Endothelial cell of umbilical vein (primary cell): ENCODE results near the gene AFAP1L2. TPM values are rescaled to one million over a fixed set of nuclear protein-coding genes. Genes with fewer than 3 reads are reported as not detected.

Experiments used
- BruUV-seq: library from RNA; stranded (reverse); fragments of 400-500 nt; replicated peaks from 2 replicates; lab custom pipeline; 2021; lab: Mats Ljungman, UMichigan
- CTCF ChIA-PET: fragments of 300-600, 350-600 bp; sonication (Branson Sonifier 250); formaldehyde crosslinking; loops from one replicate; lab custom pipeline; 2021; ENCODE audit warnings: antibody characterized with exemption, inconsistent platforms; lab: Charles Lee
- POLR2A ChIA-PET: fragments of 300-600, 350-600 bp; sonication (Branson Sonifier 250); formaldehyde crosslinking; loops from one replicate; lab custom pipeline; 2021; ENCODE audit warnings: antibody characterized with exemption, inconsistent platforms; lab: Charles Lee
- DNase-seq: peaks from one replicate; pipeline ENCODE4 v3.0.0-alpha.2; 2011; ENCODE audit warnings: low read depth, low spot score
- FAIRE-seq: peaks from 2 replicates; lab custom pipeline; 2011; peaks lifted over from hg19 to GRCh38; lab: Jason Lieb, UNC
- H2AFZ ChIP-seq: 2 replicates; pipeline ENCODE4 v1.6.0; 2012; ENCODE audit warnings: low read depth, low read length, control low read depth, inconsistent platforms
- H3K27ac ChIP-seq: 2 replicates; pipeline ENCODE4 v1.5.1; 2011; ENCODE audit warnings: low read depth, mild to moderate bottlenecking, control low read depth, low read length, moderate library complexity; ENCODE audit not compliant: insufficient read depth
- H3K27me3 ChIP-seq, 2 experiments: 2 replicates each; pipeline versions ENCODE4 v1.6.0 to v1.6.1; 2011; ENCODE audit warnings: low read length in 2 of 2, mixed read lengths in 1 of 2; ENCODE audit not compliant: control insufficient read depth in 2 of 2, insufficient read depth in 2 of 2
- H3K36me3 ChIP-seq, 2 experiments: 2 replicates in 1 of 2; 3 replicates in 1 of 2; pipeline ENCODE4 v1.5.1; 2011; ENCODE audit warnings: low read length in 2 of 2, mild to moderate bottlenecking in 1 of 2, moderate library complexity in 1 of 2; ENCODE audit not compliant: control insufficient read depth in 2 of 2, insufficient read depth in 2 of 2; ENCODE audit errors: extremely low read depth in 1 of 2
- H3K4me1 ChIP-seq: 3 replicates; pipeline ENCODE4 v1.5.1; 2011; ENCODE audit warnings: mild to moderate bottlenecking, low read length; ENCODE audit not compliant: control insufficient read depth, insufficient read depth; ENCODE audit errors: extremely low read depth
- H3K4me2 ChIP-seq: 2 replicates; pipeline ENCODE4 v1.6.1; 2011; ENCODE audit warnings: low read length, control low read depth, mixed read lengths; ENCODE audit not compliant: insufficient read depth
- H3K4me3 ChIP-seq, 3 experiments: fragments of 200-600 bp in 1 of 3; sonication (generic), shearing (Covaris generic) in 1 of 3; replicated peaks in 1 of 3; 2 replicates each; pipeline ENCODE4 v1.5.1; 2011 to 2016; ENCODE audit warnings: control low read depth in 3 of 3, low read length in 3 of 3, mild to moderate bottlenecking in 2 of 3, inconsistent platforms in 1 of 3, low read depth in 1 of 3, moderate library complexity in 1 of 3; ENCODE audit not compliant: insufficient read depth in 1 of 3
- H3K79me2 ChIP-seq: 2 replicates; pipeline ENCODE4 v1.6.0; 2012; ENCODE audit warnings: low read length, inconsistent platforms; ENCODE audit not compliant: control insufficient read depth, insufficient read depth
- H3K9ac ChIP-seq: replicated peaks from 2 replicates; pipeline ENCODE3; 2011; ENCODE audit warnings: low read length, control low read depth; ENCODE audit not compliant: insufficient read depth; ENCODE audit errors: extremely low read depth
- H3K9me1 ChIP-seq: replicated peaks from 3 replicates; pipeline ENCODE4 v1.6.0; 2011; ENCODE audit warnings: mild to moderate bottlenecking, low read length; ENCODE audit not compliant: control insufficient read depth, insufficient read depth; ENCODE audit errors: extremely low read depth
- H3K9me3 ChIP-seq: replicated peaks from 2 replicates; pipeline ENCODE4 v1.5.1; 2012; ENCODE audit warnings: low read length, inconsistent platforms; ENCODE audit not compliant: control insufficient read depth, insufficient read depth
- H4K20me1 ChIP-seq: replicated peaks from 2 replicates; pipeline ENCODE3; 2011; ENCODE audit warnings: mild to moderate bottlenecking, low read length; ENCODE audit not compliant: control insufficient read depth, insufficient read depth; ENCODE audit errors: extremely low read depth
- CTCF ChIP-seq, 2 donors: IDR thresholded peaks; 1 replicate in 1 of 2; 2 replicates in 1 of 2; pipeline ENCODE4 v1.5.1; 2011; ENCODE audit warnings: low read length in 2 of 2, mild to moderate bottlenecking in 2 of 2, moderate library complexity in 2 of 2, control low read depth in 1 of 2, inconsistent platforms in 1 of 2, low read depth in 1 of 2; ENCODE audit not compliant: insufficient read depth in 1 of 2; ENCODE audit errors: extremely low read depth in 1 of 2
- EZH2 ChIP-seq: IDR thresholded peaks from 2 replicates; pipeline ENCODE4 v1.6.1; 2012; ENCODE audit warnings: borderline replicate concordance, low read depth, mild to moderate bottlenecking, moderate library complexity, low read length, inconsistent platforms; ENCODE audit not compliant: severe bottlenecking
- FOS ChIP-seq: IDR thresholded peaks from 2 replicates; pipeline ENCODE4 v1.6.1; 2011; ENCODE audit warnings: mild to moderate bottlenecking, low read length, moderate library complexity, borderline replicate concordance; ENCODE audit not compliant: insufficient read depth
- GATA2 ChIP-seq: IDR thresholded peaks from 2 replicates; pipeline ENCODE4 v1.7.0; 2011; ENCODE audit warnings: low read depth, mild to moderate bottlenecking, moderate library complexity, mixed read lengths, low read length; ENCODE audit not compliant: insufficient read length, insufficient read depth
- JUN ChIP-seq: IDR thresholded peaks from 2 replicates; pipeline ENCODE4 v1.6.1; 2011; ENCODE audit warnings: borderline replicate concordance, low read depth; ENCODE audit not compliant: insufficient read length, insufficient read depth
- MAX ChIP-seq: IDR thresholded peaks from 2 replicates; pipeline ENCODE4 v1.6.1; 2011; ENCODE audit not compliant: insufficient read depth, insufficient read length
- MYC ChIP-seq: IDR thresholded peaks from one replicate; pipeline ENCODE4 v1.6.1; 2011; ENCODE audit warnings: mild to moderate bottlenecking, low read depth, low read length
- POLR2A ChIP-seq: IDR thresholded peaks from 2 replicates; pipeline ENCODE4 v1.6.1; 2012; ENCODE audit warnings: low read depth, mild to moderate bottlenecking, control low read depth, low read length
- POLR2AphosphoS5 ChIP-seq: IDR thresholded peaks from 2 replicates; pipeline ENCODE4 v1.6.1; 2012; ENCODE audit warnings: low read depth, mild to moderate bottlenecking, control low read depth, low read length, moderate library complexity; ENCODE audit not compliant: insufficient read depth
- dilution Hi-C: fragments of 300-500 bp; cut with MboI; formaldehyde crosslinking; loops from one replicate; pipeline ENCODE4 v1.15.0; 2019; ENCODE audit warnings: low sequenced_read_pairs; ENCODE audit not compliant: extremely low pct_ligation_motif_present
- intact Hi-C: fragments of 100-400 bp; cut with micrococcal nuclease; formaldehyde crosslinking; loops from one replicate; pipeline ENCODE4 v1.10.0; 2022
- polyA plus RNA-seq, 4 experiments: library from polyadenylated mRNA; depleted of rRNA in 3 of 4; stranded (reverse) in 3 of 4; unstranded in 1 of 4; fragments of >200 nt; gene quantifications; 2 replicates each; pipeline versions ENCODE4 v1.2.1 to v1.2.3, GENCODE V29; 2011 to 2012; ENCODE audit warnings: missing spikeins in 1 of 4
- total RNA-seq: library from RNA; stranded (reverse); gene quantifications from 2 replicates; pipeline ENCODE4 v1.2.3, GENCODE V29; 2021

The AFAP1L2 gene
- total and polyA plus RNA-seq, 2 donors (not counting 3 experiments of a cell fraction or from before 2014, with no cell fraction given), result 0.90 to 4.1 TPM

GRCh38 chr10:114276066-114276465 lies 128.2 kb downstream of the AFAP1L2 start:
- DNase-seq, result no peak
- Histone ChIP-seq H3K9me1 (no peaks in the 10 kb centered on the region), H3K9ac (no peak overlapping the region), H3K27me3 (no peaks in the 10 kb centered on the region), H3K9me3 (no peaks in the 10 kb centered on the region), H3K79me2 (no peaks in the 10 kb centered on the region), H3K4me1 (peaks cover 7% of the 10 kb centered on the region), H4K20me1 (no peaks in the 10 kb centered on the region), H3K4me3 (no peak overlapping the region), H2AFZ (no peak overlapping the region), H3K4me2 (no peak overlapping the region), H3K36me3 (no peaks in the 10 kb centered on the region), H3K27ac (no peak overlapping the region)
- CTCF ChIA-PET, result no interaction called here
- POLR2A ChIA-PET, result no interaction called here
- BruUV-seq, result no TSS peak
- dilution Hi-C loops, result no loop called here
- no peak for FAIRE-seq
- TF ChIP-seq MYC (no peak), POLR2A (no peak), EZH2 (no peak), MAX (no peak), JUN (no peak), FOS (no peak), GATA2 (no peak), POLR2AphosphoS5 (no peak), CTCF (IDR thresholded peaks at IDR 0.05; ENCODE audit: extremely low read depth in 1 of 2, insufficient read depth in 1 of 2, low read depth in 1 of 2, low read length in 2 of 2) (no peak)
- intact Hi-C loops, result no loop called here
